Measurements from ENCODE around the gene P2RY8. TPM values are rescaled to one million over a fixed set of nuclear protein-coding genes. Genes with fewer than 3 reads are reported as not detected.

The P2RY8 gene
- polyA plus RNA-seq, 3 donors: 18.9 to 40.0 (median 33.3) TPM

GRCh38 chrX:1417921-1418771, 118.8 kb downstream of the P2RY8 start:
- Histone ChIP-seq H3K79me2 (ENCODE audit: insufficient read depth, low read length) (no peaks in the 10 kb centered on the region), H3K27ac (ENCODE audit: low read depth in 1 of 2, low read length in 2 of 2) (no peak overlapping the region), H2AFZ (ENCODE audit: insufficient read depth, low read depth, low read length, poor library complexity, severe bottlenecking) (no peak overlapping the region), H3K4me1 (ENCODE audit: control insufficient read depth in 1 of 2, insufficient read depth in 2 of 2, low read length in 2 of 2) (no peaks in the 10 kb centered on the region), H4K20me1 (ENCODE audit: insufficient read depth, low read length) (no peaks in the 10 kb centered on the region), H3K9ac (ENCODE audit: insufficient read depth, low read length, poor library complexity, severe bottlenecking) (no peak overlapping the region), H3K9me3 (replicated peaks in 1 of 2; ENCODE audit: control insufficient read depth in 1 of 2, insufficient read depth in 1 of 2, low read length in 2 of 2) (peaks cover 25 to 29% of the 10 kb centered on the region in 2 donors), H3K4me2 (replicated peaks; ENCODE audit: extremely low read depth, low read length, poor library complexity, severe bottlenecking) (no peak overlapping the region), H3K4me3 (replicated peaks in 1 of 3; ENCODE audit: low read depth in 2 of 3, low read length in 3 of 3) (no peak overlapping the region), H3K36me3 (replicated peaks in 1 of 2; ENCODE audit: control insufficient read depth in 1 of 2, insufficient read depth in 2 of 2, low read length in 2 of 2) (peaks cover 25 to 51% of the 10 kb centered on the region in 2 donors), H3K27me3 (ENCODE audit: control insufficient read depth in 2 of 2, insufficient read depth in 2 of 2, low read length in 2 of 2) (no peaks in the 10 kb centered on the region)
- Mint-ChIP-seq H3K9me3 (peaks cover under 1 to 25% (median 23%) of the 10 kb centered on the region in 7 donors), H3K4me3 (no peak overlapping the region), H3K4me1 (no peaks in the 10 kb centered on the region), H3K27me3 (ENCODE audit: low read depth in 3 of 3) (peaks cover 0 to 1% (median 0%) of the 10 kb centered on the region in 3 donors), H3K27ac (no peak overlapping the region), H3K36me3 (peaks cover 18 to 35% of the 10 kb centered on the region in 2 donors)
- no peak for DNase-seq
- intact Hi-C loops (cut with micrococcal nuclease): no loop called here
- no peak for TF ChIP-seq CTCF (IDR thresholded peaks at IDR 0.05)
- WGBS (ENCODE audit: insufficient coverage): 97% methylated on average over 15 of the region's 20 CpGs

- Mint-ChIP-seq H3K27me3 (ENCODE audit: low read depth in 3 of 3) (peaks cover 0 to 1% (median 0%) of the 10 kb centered on the region in 3 donors), H3K4me3 (no peak overlapping the region), H3K36me3 (peaks cover 25 to 35% of the 10 kb centered on the region in 2 donors), H3K9me3 (peaks cover 0 to 15% (median 13%) of the 10 kb centered on the region in 7 donors), H3K4me1 (no peaks in the 10 kb centered on the region), H3K27ac (no peak overlapping the region)
- WGBS (ENCODE audit: insufficient coverage): 91% methylated on average over 11 of the region's 14 CpGs
- H4K20me1 ChIP-seq (ENCODE audit: insufficient read depth, low read length): no peaks in the 10 kb centered on the region
- no peak overlapping the region for H3K4me3 ChIP-seq (replicated peaks in 1 of 3; ENCODE audit: low read depth in 2 of 3, low read length in 3 of 3)
- no peak overlapping the region for H3K9ac ChIP-seq (ENCODE audit: insufficient read depth, low read length, poor library complexity, severe bottlenecking)
- no peak for DNase-seq
- H2AFZ ChIP-seq (ENCODE audit: insufficient read depth, low read depth, low read length, poor library complexity, severe bottlenecking): no peak overlapping the region
- intact Hi-C loops (cut with micrococcal nuclease): no loop called here
- H3K27ac ChIP-seq (ENCODE audit: low read depth in 1 of 2, low read length in 2 of 2): no peak overlapping the region
- TF ChIP-seq CTCF (IDR thresholded peaks at IDR 0.05): no peak
- H3K36me3 ChIP-seq (replicated peaks in 1 of 2; ENCODE audit: control insufficient read depth in 1 of 2, insufficient read depth in 2 of 2, low read length in 2 of 2): peaks cover 33 to 59% of the 10 kb centered on the region in 2 donors
- H3K79me2 ChIP-seq (ENCODE audit: insufficient read depth, low read length): no peaks in the 10 kb centered on the region
- no peak overlapping the region for H3K4me2 ChIP-seq (replicated peaks; ENCODE audit: extremely low read depth, low read length, poor library complexity, severe bottlenecking)
- peaks cover 15 to 19% of the 10 kb centered on the region in 2 donors for H3K9me3 ChIP-seq (replicated peaks in 1 of 2; ENCODE audit: control insufficient read depth in 1 of 2, insufficient read depth in 1 of 2, low read length in 2 of 2)
- no peaks in the 10 kb centered on the region for H3K27me3 ChIP-seq (ENCODE audit: control insufficient read depth in 2 of 2, insufficient read depth in 2 of 2, low read length in 2 of 2)
- no peaks in the 10 kb centered on the region for H3K4me1 ChIP-seq (ENCODE audit: control insufficient read depth in 1 of 2, insufficient read depth in 2 of 2, low read length in 2 of 2)
Measured at GRCh38 chrX:1416965-1417760, 119.8 kb downstream of the P2RY8 start.

Data from CD14-positive monocyte (primary cell).